ENCODE data around the gene NRXN2.

- no peak for TF ChIP-seq CTCF (IDR thresholded peaks at IDR 0.05; ENCODE audit: low read length)
- TF ChIP-seq EZH2 (IDR thresholded peaks at IDR 0.05; ENCODE audit: borderline replicate concordance, low read length): no peak
Observed at GRCh38 chr11:64759131-64759721, 36.2 kb upstream of the NRXN2 start.
